K562 treated with DMSO at 1 percent for 4 hours (cell line): Measurements from ENCODE around the gene ZNF652. TPM values are rescaled to one million over a fixed set of nuclear protein-coding genes. Genes with fewer than 3 reads are reported as not detected.

ENCODE experiments used
- total RNA-seq: library from RNA; unstranded; fragments of 300-600 nt; gene quantifications from 2 replicates; pipeline ENCODE4 v1.2.3, GENCODE V29; 2022; ENCODE audit not compliant: insufficient read depth

ZNF652 gene
- total RNA-seq = 5.0 and 5.1 TPM in 2 replicates

DNA sequence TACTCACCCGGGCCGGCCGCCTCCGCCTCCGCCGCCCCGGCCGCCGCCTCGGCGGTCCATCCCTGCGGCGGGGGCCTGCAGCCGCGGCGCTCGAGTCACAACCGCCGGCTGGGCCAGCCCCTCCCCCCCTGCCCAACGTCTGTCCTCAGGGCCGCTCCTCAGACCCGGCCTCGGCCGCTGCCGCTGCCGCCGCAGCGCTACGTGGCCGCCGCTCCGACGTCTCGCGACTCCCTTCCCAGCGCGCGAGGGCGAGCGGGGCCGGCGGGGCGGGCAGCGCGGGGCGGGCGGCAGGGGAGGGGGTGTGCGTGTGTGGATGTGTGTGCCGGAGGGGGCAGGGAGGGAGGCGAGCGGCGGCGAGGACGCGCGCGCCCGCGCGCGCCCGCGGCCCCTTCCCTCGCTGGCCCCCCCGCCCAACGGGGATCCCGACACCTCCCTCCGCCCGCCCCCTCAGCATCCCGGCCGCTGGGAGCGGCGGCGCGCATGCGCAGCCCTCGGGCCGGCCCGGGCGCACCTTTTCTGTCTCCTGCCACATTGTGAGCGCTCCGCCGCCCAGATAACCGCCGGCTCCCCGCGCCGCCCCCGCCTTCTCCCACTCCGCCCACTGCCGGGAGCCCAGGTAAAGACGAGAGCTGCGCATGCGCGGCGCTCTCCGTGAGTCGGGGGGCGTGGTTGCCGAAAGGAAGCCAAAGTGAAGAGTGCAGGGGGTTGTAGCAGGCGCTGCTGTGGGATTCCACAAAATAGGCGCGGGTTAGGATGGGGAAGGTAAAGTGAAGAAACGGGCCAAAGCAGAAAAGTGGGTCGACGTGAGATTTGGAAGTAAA is at the start of gene ZNF652:
ZNF652 (minus strand) TSS at position 349 of the 821 bp plus-strand sequence. CDS start 44,525 bp downstream, outside the sequence.

Other genes with a start within 250 kb of the ZNF652 start
- gene B4GALNT2, start 229.5 kb downstream of the ZNF652 start, total RNA-seq = not detected in 2 replicates
- not detected in 2 replicates for gene GNGT2, start 151.7 kb downstream of the ZNF652 start, total RNA-seq
- gene ABI3, start 151.5 kb downstream of the ZNF652 start, total RNA-seq = not detected in 2 replicates
- gene PHOSPHO1, start 131.5 kb downstream of the ZNF652 start, total RNA-seq = not detected in 2 replicates
- gene PHB1, start 52.6 kb upstream of the ZNF652 start, total RNA-seq = 123 and 157 TPM in 2 replicates
- gene NGFR, start 133.0 kb upstream of the ZNF652 start, total RNA-seq = 0.31 TPM in 1 of 2 replicates, not detected in the other
- not detected in 2 replicates for gene NXPH3, start 213.6 kb upstream of the ZNF652 start, total RNA-seq